IMR-90 (cell line): ENCODE data around the gene RPS5. TPM values are rescaled to one million over a fixed set of nuclear protein-coding genes. Genes with fewer than 3 reads are reported as not detected.
"Not testable (repeated sequence)": the region's sequence is repeated elsewhere in the genome, so short reads cannot be mapped to it uniquely, and the experiment has no call there.

ENCODE experiments used
- ATAC-seq: fragments of 200-7000 bp; cut with Tn5 transposase; 2 replicates; pipeline ENCODE4 v1.9.1; 2020; ENCODE audit warnings: low read depth, mild to moderate bottlenecking, moderate library complexity
- BruUV-seq: library from RNA; stranded (reverse); fragments of 400-500 nt; replicated peaks from 2 replicates; lab custom pipeline; 2021; lab: Mats Ljungman, UMichigan
- CTCF ChIA-PET: fragments of 300-600 bp; formaldehyde crosslinking; extraction: SDS; loops from one replicate; lab custom pipeline; 2021; ENCODE audit warnings: antibody characterized with exemption; lab: Yijun Ruan, JAX
- POLR2A ChIA-PET: fragments of 300-600 bp; sonication (Branson Sonifier 250); formaldehyde crosslinking; loops from one replicate; lab custom pipeline; 2022; ENCODE audit warnings: antibody characterized with exemption; ENCODE audit not compliant: unreplicated experiment; lab: Charles Lee
- DNase-seq: peaks from one replicate; pipeline ENCODE4 v3.0.0; 2013
- H2AFZ ChIP-seq: replicated peaks from 2 replicates; pipeline ENCODE3; 2013; ENCODE audit warnings: low read length, mild to moderate bottlenecking; ENCODE audit not compliant: poor library complexity
- H2AK5ac ChIP-seq: 2 replicates; pipeline ENCODE4 v1.6.1; 2013; ENCODE audit warnings: low read depth, low read length, inconsistent platforms
- H2AK9ac ChIP-seq: replicated peaks from 2 replicates; pipeline ENCODE3; 2013; ENCODE audit warnings: mild to moderate bottlenecking, low read depth, low read length, moderate library complexity; ENCODE audit not compliant: poor library complexity
- H2BK120ac ChIP-seq: 2 replicates; pipeline ENCODE4 v1.6.1; 2013; ENCODE audit warnings: low read depth, low read length, inconsistent platforms
- H2BK15ac ChIP-seq: 3 replicates; pipeline ENCODE4 v1.6.1; 2013; ENCODE audit warnings: low read depth, low read length, inconsistent platforms
- H2BK20ac ChIP-seq: 2 replicates; pipeline ENCODE4 v1.6.1; 2013; ENCODE audit warnings: low read depth, mild to moderate bottlenecking, inconsistent platforms, low read length, moderate library complexity
- H2BK5ac ChIP-seq: 2 replicates; pipeline ENCODE4 v1.6.1; 2013; ENCODE audit warnings: mild to moderate bottlenecking, low read depth, low read length, inconsistent platforms; ENCODE audit not compliant: poor library complexity, severe bottlenecking
- H3K14ac ChIP-seq: replicated peaks from 2 replicates; pipeline ENCODE4 v1.6.1; 2013; ENCODE audit warnings: low read depth, low read length, inconsistent platforms
- H3K18ac ChIP-seq: 2 replicates; pipeline ENCODE4 v1.6.1; 2013; ENCODE audit warnings: low read depth, low read length, control low read depth
- H3K23ac ChIP-seq: 2 replicates; pipeline ENCODE4 v1.6.1; 2013; ENCODE audit warnings: low read depth, low read length, inconsistent platforms
- H3K27ac ChIP-seq: 2 replicates; pipeline ENCODE4 v1.5.1; 2013; ENCODE audit warnings: mild to moderate bottlenecking, control low read depth, low read length; ENCODE audit not compliant: insufficient read depth
- H3K27me3 ChIP-seq: 2 replicates; pipeline ENCODE4 v1.6.1; 2013; ENCODE audit warnings: low read length; ENCODE audit not compliant: control insufficient read depth, insufficient read depth
- H3K36me3 ChIP-seq: 2 replicates; pipeline ENCODE4 v1.6.1; 2013; ENCODE audit warnings: low read length, mixed read lengths; ENCODE audit not compliant: control insufficient read depth, insufficient read depth
- H3K4ac ChIP-seq: 2 replicates; pipeline ENCODE4 v1.6.1; 2013; ENCODE audit warnings: low read depth, low read length, inconsistent platforms
- H3K4me1 ChIP-seq: 2 replicates; pipeline ENCODE4 v1.6.1; 2013; ENCODE audit warnings: low read length, mixed read lengths; ENCODE audit not compliant: control insufficient read depth, insufficient read depth
- H3K4me2 ChIP-seq: 2 replicates; pipeline ENCODE4 v1.6.1; 2013; ENCODE audit warnings: low read depth, mild to moderate bottlenecking, control low read depth, low read length, moderate library complexity
- H3K4me3 ChIP-seq: 2 replicates; pipeline ENCODE4 v1.5.1; 2013; ENCODE audit warnings: low read depth, mild to moderate bottlenecking, control low read depth, low read length, moderate library complexity; ENCODE audit not compliant: insufficient read depth
- H3K56ac ChIP-seq: 2 replicates; pipeline ENCODE4 v1.6.1; 2013; ENCODE audit warnings: low read length, inconsistent platforms; ENCODE audit not compliant: insufficient read depth; ENCODE audit errors: extremely low read depth
- H3K79me1 ChIP-seq, 2 experiments: 2 replicates each; pipeline ENCODE4 v1.6.1; 2013; ENCODE audit warnings: low read length in 2 of 2, inconsistent platforms in 1 of 2, low read depth in 1 of 2
- H3K9ac ChIP-seq: 2 replicates; pipeline ENCODE4 v1.6.1; 2013; ENCODE audit warnings: low read depth, low read length, control low read depth
- H3K9me1 ChIP-seq: 2 replicates; pipeline ENCODE4 v1.6.1; 2013; ENCODE audit warnings: low read length, inconsistent platforms; ENCODE audit not compliant: insufficient read depth
- H3K9me3 ChIP-seq: 2 replicates; pipeline ENCODE4 v1.6.1; 2013; ENCODE audit warnings: low read length; ENCODE audit not compliant: control insufficient read depth, insufficient read depth
- H4K20me1 ChIP-seq: 2 replicates; pipeline ENCODE4 v1.6.1; 2013; ENCODE audit warnings: low read length, inconsistent platforms; ENCODE audit not compliant: insufficient read depth
- H4K5ac ChIP-seq: 2 replicates; pipeline ENCODE4 v1.6.1; 2013; ENCODE audit warnings: mild to moderate bottlenecking, low read depth, low read length, control low read depth
- H4K8ac ChIP-seq, 2 experiments: 2 replicates each; pipeline ENCODE4 v1.6.1; 2013; ENCODE audit warnings: low read depth in 2 of 2, low read length in 2 of 2, control low read depth in 1 of 2, inconsistent platforms in 1 of 2
- H4K91ac ChIP-seq: 2 replicates; pipeline ENCODE4 v1.6.1; 2013; ENCODE audit warnings: low read depth, low read length, inconsistent platforms; ENCODE audit not compliant: insufficient read depth
- WGBS, 2 experiments: methylation state at CpG; one replicate each; pipeline versions ENCODE4 v1.1.5 to v1.1.7; 2013; ENCODE audit warnings: missing lambda C conversion rate in 2 of 2; ENCODE audit not compliant: insufficient read length in 1 of 2; ENCODE audit errors: extremely low coverage in 2 of 2; 5-methylcytosine and 5-hydroxymethylcytosine counted together
- dilution Hi-C: fragments of 300-500 bp; cut with HindIII; formaldehyde crosslinking; loops from one replicate; pipeline ENCODE4 v1.14.3; 2018; ENCODE audit warnings: low sequenced_read_pairs; ENCODE audit not compliant: unreplicated experiment
- in situ Hi-C: fragments of 300-500 bp; cut with MboI; formaldehyde crosslinking; loops from 3 replicates; pipeline ENCODE4 v1.14.3; 2019; ENCODE audit warnings: low sequenced_read_pairs, inconsistent platforms, mixed read lengths
- intact Hi-C: fragments of 100-400 bp; cut with micrococcal nuclease; formaldehyde crosslinking; loops from 2 replicates; pipeline ENCODE4 v1.10.0; 2022
- polyA plus RNA-seq, 3 experiments: library from polyadenylated mRNA; depleted of rRNA; stranded (reverse); fragments of >200 nt; gene quantifications; 2 replicates each; pipeline ENCODE4 v1.2.3, GENCODE V29; 2012; ENCODE audit warnings: low replicate concordance in 1 of 3
- total RNA-seq: library from RNA; depleted of rRNA; stranded (reverse); fragments of >200 nt; gene quantifications from 2 replicates; pipeline ENCODE4 v1.2.3, GENCODE V29; 2012

The RPS5 gene
- total and polyA plus RNA-seq, 2 of the 4 experiments (the other 2 are of a cell fraction) = 3,265 to 5,858 TPM

DNA sequence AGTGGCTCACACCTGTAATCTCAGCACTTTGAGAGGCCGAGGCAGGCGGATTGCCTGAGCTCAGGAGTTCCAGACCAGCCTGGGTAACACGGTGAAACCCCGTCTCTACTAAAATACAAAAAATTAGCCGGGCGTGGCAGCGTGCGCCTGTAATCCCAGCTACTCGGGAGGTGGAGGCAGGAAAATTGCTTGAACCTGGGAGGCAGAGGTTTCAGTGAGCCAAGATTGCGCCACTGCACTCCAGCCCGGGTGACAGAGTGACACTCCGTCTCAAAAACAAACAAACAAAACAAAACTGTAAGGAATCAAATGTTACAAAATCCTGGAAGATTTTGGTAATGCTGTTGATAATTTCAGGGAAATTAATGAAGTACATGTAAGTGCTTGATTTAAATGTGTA, 39.0 kb upstream of the RPS5 start:
- Histone ChIP-seq H3K9ac (peak overlapping the region; percentile 69), H3K4me2 (peak overlapping the region; percentile 40), H4K8ac (peak overlapping the region in 1 of 2 experiments; percentile 85; a peak in 3 of 4 replicates), H3K4me3 (peak overlapping the region; percentile 66), H2AFZ (peak overlapping the region; percentile 99), H3K4ac (peak overlapping the region; percentile 72; the same call in 1 of the 2 replicates), H3K79me1 (peaks cover 12 to 51% of the 10 kb centered on the region in 2 experiments), H3K27ac (peak overlapping the region; percentile 57), H3K23ac (peak overlapping the region; percentile 22; the same call in 1 of the 2 replicates), H3K14ac (peak overlapping the region; percentile 74)
- H2BK120ac ChIP-seq, H3K9me1 ChIP-seq, intact Hi-C loops, H3K4me1 ChIP-seq, DNase-seq, CTCF ChIA-PET, H3K56ac ChIP-seq, H3K27me3 ChIP-seq, dilution Hi-C loops, H4K5ac ChIP-seq, H4K20me1 ChIP-seq, in situ Hi-C loops, H2BK5ac ChIP-seq, H4K91ac ChIP-seq, H2AK5ac ChIP-seq, H3K9me3 ChIP-seq, H2BK20ac ChIP-seq, H2BK15ac ChIP-seq, H3K18ac ChIP-seq, H2AK9ac ChIP-seq, H3K36me3 ChIP-seq, BruUV-seq: not testable (repeated sequence)
- POLR2A ChIA-PET = interaction anchor here (1.2 to 1.4 kb wide), 2 partner anchors 14 to 18 kb away, joined by 3 to 5 read pairs; partner anchors contain the start of gene ZNF497
- ATAC-seq = peak; percentile 1; the same call in 1 of the 2 replicates
- no CpG with 5 or more reads among the region's 12 CpGs for whole genome bisulfite sequencing, 2 experiments
